Prostate gland (tissue), 2 donors: Measurements from ENCODE around the gene BPIFB6.

Source experiments
- CTCF ChIP-seq, 4 experiments: fragments of 200-600 bp in 2 of 4; fragments of 450-650 bp in 2 of 4; sonication (generic) in 2 of 4; IDR thresholded peaks; 1 replicate in 3 of 4; 2 replicates in 1 of 4; pipeline ENCODE4 v1.5.1; 2016 to 2019; ENCODE audit warnings: antibody characterized with exemption in 4 of 4, mild to moderate bottlenecking in 2 of 4, moderate library complexity in 2 of 4
- POLR2A ChIP-seq: fragments of 450-650 bp; IDR thresholded peaks from one replicate; pipeline ENCODE4 v1.6.1; 2016; ENCODE audit warnings: antibody characterized with exemption, mild to moderate bottlenecking

DNA sequence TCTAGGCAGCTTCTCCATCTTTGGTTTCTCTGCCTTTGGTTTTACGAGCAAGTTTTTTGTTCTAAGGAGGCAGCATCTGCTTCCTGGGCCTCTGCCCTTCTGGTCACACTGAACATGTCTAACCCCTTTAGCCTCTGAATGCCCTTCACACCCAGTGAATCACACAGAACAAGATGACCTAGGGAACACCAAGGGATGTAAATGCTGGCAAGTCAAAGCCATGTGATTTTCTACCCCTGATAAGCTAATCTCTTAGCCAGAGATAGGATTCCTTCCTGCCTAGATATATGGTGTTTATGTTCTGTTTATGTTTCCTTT is 7.2 kb upstream of the BPIFB6 start:
- TF ChIP-seq POLR2A (no peak), CTCF (IDR thresholded peaks at IDR 0.05) (no peak)
